H1 (cell line): ENCODE measurements around the gene ROM1. TPM values are rescaled to one million over a fixed set of nuclear protein-coding genes. Genes with fewer than 3 reads are reported as not detected.
"Not testable (repeated sequence)": the region's sequence is repeated elsewhere in the genome, so short reads cannot be mapped to it uniquely, and the experiment has no call there.

Source experiments
- CTCF ChIA-PET: fragments of 300-600 bp; sonication (Branson Sonifier 250); formaldehyde crosslinking; loops from one replicate; lab custom pipeline; 2021; ENCODE audit not compliant: partially characterized antibody; lab: Charles Lee
- POLR2A ChIA-PET: fragments of 300-600 bp; sonication (Branson Sonifier 250); formaldehyde crosslinking; loops from one replicate; lab custom pipeline; 2021; ENCODE audit warnings: inconsistent platforms; ENCODE audit not compliant: partially characterized antibody; lab: Charles Lee
- DNase-seq, 2 experiments: peaks; one replicate each; pipeline versions ENCODE4 v3.0.0 to v3.0.0-alpha.2; 2010 to 2022; ENCODE audit warnings: low spot score in 2 of 2, low read depth in 1 of 2, mixed read lengths in 1 of 2
- FAIRE-seq: peaks from 2 replicates; lab custom pipeline; 2011; peaks lifted over from hg19 to GRCh38; lab: Jason Lieb, UNC
- H2AFZ ChIP-seq: 2 replicates; pipeline ENCODE4 v1.8.1; 2012; ENCODE audit warnings: low read length, inconsistent platforms
- H2AK5ac ChIP-seq: 2 replicates; pipeline ENCODE4 v1.6.1; 2013; ENCODE audit warnings: low read depth, low read length
- H2BK120ac ChIP-seq: replicated peaks from 2 replicates; pipeline ENCODE3; 2013; ENCODE audit warnings: low read depth, low read length, inconsistent platforms
- H2BK12ac ChIP-seq: 2 replicates; pipeline ENCODE4 v1.6.1; 2013; ENCODE audit warnings: low read depth, low read length
- H2BK15ac ChIP-seq: 2 replicates; pipeline ENCODE4 v1.6.1; 2013; ENCODE audit warnings: low read length
- H2BK20ac ChIP-seq: 2 replicates; pipeline ENCODE4 v1.6.1; 2013; ENCODE audit warnings: low read length
- H2BK5ac ChIP-seq: 2 replicates; pipeline ENCODE4 v1.6.1; 2013; ENCODE audit warnings: low read depth, low read length
- H3K14ac ChIP-seq: 2 replicates; pipeline ENCODE4 v1.6.1; 2013; ENCODE audit warnings: inconsistent platforms; ENCODE audit not compliant: insufficient read length
- H3K18ac ChIP-seq: 2 replicates; pipeline ENCODE4 v1.6.1; 2013; ENCODE audit warnings: low read length; ENCODE audit errors: extremely low read depth
- H3K23ac ChIP-seq: 2 replicates; pipeline ENCODE4 v1.6.1; 2013; ENCODE audit warnings: inconsistent platforms; ENCODE audit not compliant: insufficient read length
- H3K23me2 ChIP-seq: 2 replicates; pipeline ENCODE4 v1.6.1; 2013; ENCODE audit warnings: low read depth, low read length
- H3K27ac ChIP-seq: 2 replicates; pipeline ENCODE4 v1.6.1; 2011; ENCODE audit warnings: low read depth, low read length, inconsistent platforms
- H3K27me3 ChIP-seq, 4 experiments: replicated peaks in 1 of 4; 1 replicate in 1 of 4; 2 replicates in 3 of 4; pipeline versions ENCODE4 v1.6.1 to v1.8.1; 2011 to 2013; ENCODE audit warnings: low read length in 3 of 4, mild to moderate bottlenecking in 3 of 4, inconsistent platforms in 2 of 4, mixed read lengths in 2 of 4, moderate library complexity in 1 of 4; ENCODE audit not compliant: control insufficient read depth in 3 of 4, insufficient read depth in 3 of 4; ENCODE audit errors: extremely low read depth in 1 of 4
- H3K36me3 ChIP-seq, 4 experiments: 2 replicates each; pipeline versions ENCODE4 v1.6.1 to v1.8.1; 2011 to 2013; ENCODE audit warnings: mild to moderate bottlenecking in 4 of 4, low read length in 3 of 4, moderate library complexity in 2 of 4, control low read depth in 1 of 4, inconsistent platforms in 1 of 4; ENCODE audit not compliant: insufficient read depth in 4 of 4, control insufficient read depth in 2 of 4
- H3K4ac ChIP-seq: replicated peaks from 2 replicates; pipeline ENCODE3; 2013; ENCODE audit warnings: low read length, low read depth, mixed read lengths, inconsistent platforms; ENCODE audit not compliant: insufficient read length
- H3K4me1 ChIP-seq, 4 experiments: replicated peaks in 1 of 4; 1 replicate in 1 of 4; 2 replicates in 3 of 4; pipeline versions ENCODE4 v1.6.1 to v1.8.1; 2011 to 2013; ENCODE audit warnings: low read length in 3 of 4, inconsistent platforms in 2 of 4, mixed read lengths in 1 of 4; ENCODE audit not compliant: insufficient read depth in 4 of 4, control insufficient read depth in 3 of 4
- H3K4me2 ChIP-seq, 2 experiments: 2 replicates each; pipeline versions ENCODE4 v1.6.1 to v1.8.1; 2011 to 2013; ENCODE audit warnings: low read depth in 2 of 2, low read length in 2 of 2, control low read depth in 1 of 2, inconsistent platforms in 1 of 2, mild to moderate bottlenecking in 1 of 2; ENCODE audit not compliant: insufficient read depth in 1 of 2
- H3K4me3 ChIP-seq, 4 experiments: fragments of 200-600, 300-600 bp in 1 of 4; sonication (generic), shearing (Covaris generic), sonication (Bioruptor Twin) in 1 of 4; 2 replicates each; pipeline versions ENCODE4 v1.5.1 to v1.8.1; 2011 to 2016; ENCODE audit warnings: low read length in 4 of 4, low read depth in 3 of 4, control low read depth in 2 of 4, inconsistent platforms in 2 of 4, mild to moderate bottlenecking in 2 of 4, mixed read lengths in 1 of 4, moderate library complexity in 1 of 4; ENCODE audit not compliant: insufficient read depth in 2 of 4; ENCODE audit errors: extremely low read depth in 1 of 4
- H3K56ac ChIP-seq: replicated peaks from 2 replicates; pipeline ENCODE3; 2013; ENCODE audit warnings: low read depth, mild to moderate bottlenecking, mixed read lengths, low read length, inconsistent platforms; ENCODE audit not compliant: insufficient read length
- H3K79me1 ChIP-seq: 2 replicates; pipeline ENCODE4 v1.6.1; 2013; ENCODE audit warnings: low read depth, low read length, control low read depth
- H3K79me2 ChIP-seq, 2 experiments: 2 replicates each; pipeline versions ENCODE4 v1.6.1 to v1.8.1; 2012 to 2013; ENCODE audit warnings: low read length in 2 of 2, mild to moderate bottlenecking in 2 of 2, inconsistent platforms in 1 of 2; ENCODE audit not compliant: insufficient read depth in 2 of 2, control insufficient read depth in 1 of 2
- H3K9ac ChIP-seq, 4 experiments: replicated peaks in 1 of 4; 1 replicate in 1 of 4; 2 replicates in 3 of 4; pipeline versions ENCODE4 v1.6.1 to v1.8.1; 2011 to 2013; ENCODE audit warnings: low read depth in 3 of 4, low read length in 3 of 4, control low read depth in 2 of 4, mild to moderate bottlenecking in 2 of 4, moderate library complexity in 2 of 4, inconsistent platforms in 1 of 4; ENCODE audit errors: extremely low read depth in 1 of 4
- H3K9me3 ChIP-seq, 2 experiments: 2 replicates each; pipeline versions ENCODE4 v1.6.1 to v1.8.1; 2012 to 2013; ENCODE audit warnings: mild to moderate bottlenecking in 2 of 2, moderate library complexity in 2 of 2, control low read depth in 1 of 2, inconsistent platforms in 1 of 2, low read depth in 1 of 2, low read length in 1 of 2, mixed read lengths in 1 of 2; ENCODE audit not compliant: insufficient read depth in 2 of 2
- H4K20me1 ChIP-seq, 2 experiments: replicated peaks in 1 of 2; 2 replicates each; pipeline versions ENCODE3 to v1.8.1; 2011 to 2013; ENCODE audit warnings: inconsistent platforms in 2 of 2, low read length in 2 of 2, mild to moderate bottlenecking in 1 of 2; ENCODE audit not compliant: insufficient read depth in 2 of 2, control insufficient read depth in 1 of 2
- H4K5ac ChIP-seq: 2 replicates; pipeline ENCODE4 v1.6.1; 2013; ENCODE audit warnings: low read length, low read depth, mixed read lengths, inconsistent platforms; ENCODE audit not compliant: insufficient read length
- H4K8ac ChIP-seq: 2 replicates; pipeline ENCODE4 v1.8.0; 2013; ENCODE audit warnings: mild to moderate bottlenecking, moderate library complexity, low read length, inconsistent platforms; ENCODE audit not compliant: insufficient read depth; ENCODE audit errors: extremely low read depth
- H4K91ac ChIP-seq: replicated peaks from 2 replicates; pipeline ENCODE3; 2013; ENCODE audit warnings: low read length, mixed read lengths, inconsistent platforms; ENCODE audit not compliant: insufficient read length
- WGBS, 2 experiments: shearing (Covaris generic) in 1 of 2; methylation state at CpG; one replicate each; pipeline versions ENCODE4 v1.1.6 to v1.1.7; 2013 to 2015; ENCODE audit warnings: low lambda C conversion rate in 2 of 2, mixed read lengths in 2 of 2, inconsistent platforms in 1 of 2, low coverage in 1 of 2, missing lambda C conversion rate in 1 of 2; ENCODE audit not compliant: insufficient replicate concordance in 2 of 2, insufficient coverage in 1 of 2, insufficient read length in 1 of 2; ENCODE audit errors: extremely low coverage in 1 of 2, missing lambda C conversion rate in 1 of 2; 5-methylcytosine and 5-hydroxymethylcytosine counted together
- polyA plus RNA-seq, 7 experiments: library from polyadenylated mRNA; depleted of rRNA in 3 of 7; stranded (reverse) in 5 of 7; unstranded in 2 of 7; fragments of >200 nt in 5 of 7; fragments of 200-250 nt in 2 of 7; gene quantifications; 1 replicate in 5 of 7; 2 replicates in 1 of 7; 4 replicates in 1 of 7; pipeline versions ENCODE4 v1.2.1 to v1.2.3, GENCODE V29; 2011 to 2013; ENCODE audit warnings: missing spikeins in 2 of 7, mixed read lengths in 2 of 7
- total RNA-seq: library from RNA; stranded (reverse); fragmentation: NEBNext Ultra II Directional; extraction: Animal tissue kit (Norgen Biotek cat#: 25700); gene quantifications from 2 replicates; pipeline ENCODE4 v1.2.1, GENCODE V29; 2021

ROM1 gene
- total and polyA plus RNA-seq, 2 of the 8 experiments (the other 6 are each of a cell fraction or from before 2014, with no cell fraction given) = 0.86 to 2.2 TPM

DNA sequence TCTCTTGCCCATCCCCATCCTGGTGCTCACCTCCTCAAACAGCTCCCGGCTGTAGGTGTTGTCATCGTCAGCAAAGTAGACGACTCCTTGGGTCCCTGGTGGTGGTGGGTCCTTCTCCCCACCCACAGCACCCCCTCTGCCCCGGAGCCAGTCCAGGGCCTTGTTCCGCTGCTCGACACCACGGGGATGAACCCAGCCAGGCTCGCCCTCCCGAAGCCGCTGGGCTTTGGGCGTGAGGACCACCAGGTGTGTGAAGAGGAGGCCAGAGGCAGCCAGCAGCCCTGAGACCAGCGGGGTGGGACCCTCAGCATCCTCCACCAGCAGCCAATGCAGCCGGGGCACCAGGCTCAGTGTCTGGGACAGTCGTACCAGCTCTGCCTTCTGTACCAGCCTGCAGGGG lies 3.9 kb downstream of the ROM1 start:
- H3K4me1 ChIP-seq = peaks cover 0 to 14% (median 2%) of the 10 kb centered on the region in 4 experiments; a peak in 4 of 7 replicates
- H3K14ac ChIP-seq, H3K9ac ChIP-seq, H4K20me1 ChIP-seq, DNase-seq, H4K8ac ChIP-seq, H3K27me3 ChIP-seq, H4K91ac ChIP-seq, H3K4ac ChIP-seq, H2BK120ac ChIP-seq, H2BK15ac ChIP-seq, H2AFZ ChIP-seq, H3K18ac ChIP-seq, FAIRE-seq, H4K5ac ChIP-seq, H3K23ac ChIP-seq, H3K79me2 ChIP-seq, H2BK5ac ChIP-seq, H2BK12ac ChIP-seq, H3K79me1 ChIP-seq, H3K9me3 ChIP-seq, H3K36me3 ChIP-seq, H3K4me3 ChIP-seq, H3K27ac ChIP-seq, H3K56ac ChIP-seq, H2BK20ac ChIP-seq, H2AK5ac ChIP-seq, H3K4me2 ChIP-seq, H3K23me2 ChIP-seq: not testable (repeated sequence)
- ChIA-PET POLR2A (interaction anchor here (0.7 to 15.8 kb wide), 5 partner anchors 21 to 1318 kb away, joined by 3 to 235 read pairs (median 4); partner anchors contain the start of genes C11orf98, CSKMT, GANAB and HNRNPUL2), CTCF (interaction anchor here (1.2 to 1.3 kb wide), 2 partner anchors 23 to 24 kb away, joined by 3 read pairs; no protein-coding TSS in a partner anchor)
- WGBS, 2 experiments = 89% methylated on average over 5 of the region's 14 CpGs; no CpG with 5 or more reads in 1 of the 2 experiments
